ENCODE measurements around the gene PSME3IP1.
"Not testable (repeated sequence)": the region's sequence is repeated elsewhere in the genome, so short reads cannot be mapped to it uniquely, and the experiment has no call there.

Gene PSME3IP1, protein sequence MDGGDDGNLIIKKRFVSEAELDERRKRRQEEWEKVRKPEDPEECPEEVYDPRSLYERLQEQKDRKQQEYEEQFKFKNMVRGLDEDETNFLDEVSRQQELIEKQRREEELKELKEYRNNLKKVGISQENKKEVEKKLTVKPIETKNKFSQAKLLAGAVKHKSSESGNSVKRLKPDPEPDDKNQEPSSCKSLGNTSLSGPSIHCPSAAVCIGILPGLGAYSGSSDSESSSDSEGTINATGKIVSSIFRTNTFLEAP

DNA sequence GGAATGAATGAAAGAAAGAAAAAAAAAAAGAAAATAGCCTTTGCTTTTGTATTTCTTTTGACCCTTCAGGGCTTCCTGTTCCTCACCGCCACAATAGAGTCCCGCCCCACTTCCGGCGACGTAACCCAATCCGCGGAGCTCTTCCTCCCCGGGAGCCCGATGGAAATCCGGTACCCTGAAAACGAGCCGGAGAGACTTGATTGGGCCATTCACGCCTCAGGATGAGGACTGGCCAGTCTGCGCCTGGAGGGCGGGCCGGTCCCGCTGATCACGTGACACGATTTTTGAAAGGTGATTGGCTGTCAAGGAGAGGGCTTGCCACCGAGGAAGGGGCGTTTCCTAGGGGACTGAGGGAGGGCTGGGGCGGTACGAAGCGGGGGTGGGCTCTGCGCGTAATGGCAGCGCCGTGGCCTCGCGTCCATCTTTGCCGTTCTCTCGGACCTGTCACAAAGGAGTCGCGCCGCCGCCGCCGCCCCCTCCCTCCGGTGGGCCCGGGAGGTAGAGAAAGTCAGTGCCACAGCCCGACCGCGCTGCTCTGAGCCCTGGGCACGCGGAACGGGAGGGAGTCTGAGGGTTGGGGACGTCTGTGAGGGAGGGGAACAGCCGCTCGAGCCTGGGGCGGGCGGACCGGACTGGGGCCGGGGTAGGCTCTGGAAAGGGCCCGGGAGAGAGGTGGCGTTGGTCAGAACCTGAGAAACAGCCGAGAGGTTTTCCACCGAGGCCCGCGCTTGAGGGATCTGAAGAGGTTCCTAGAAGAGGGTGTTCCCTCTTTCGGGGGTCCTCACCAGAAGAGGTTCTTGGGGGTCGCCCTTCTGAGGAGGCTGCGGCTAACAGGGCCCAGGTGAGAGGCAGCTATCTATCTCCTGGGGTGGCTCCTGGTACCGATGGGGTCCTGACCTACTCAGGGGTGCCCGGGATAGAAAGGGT, at the start of gene PSME3IP1, which contains the start of gene RSPRY1:
Gene PSME3IP1 (minus strand): TSS at position 95 of the 927 bp plus-strand sequence. CDS start 12,185 bp downstream, outside the sequence.
Gene RSPRY1 (plus strand): TSS at position 385 of the 927 bp plus-strand sequence. CDS start 18,330 bp downstream, outside the sequence.
- peak; percentile 98 for DNase-seq (ENCODE audit: low read depth)

GRCh38 chr16:57235128-57236021, 49.5 kb upstream of the PSME3IP1 start:
- DNase-seq (ENCODE audit: low read depth): no peak

- DNase-seq (ENCODE audit: low read depth): no peak
Measured at GRCh38 chr16:57234707-57235092, 48.9 kb upstream of the PSME3IP1 start.

DNA sequence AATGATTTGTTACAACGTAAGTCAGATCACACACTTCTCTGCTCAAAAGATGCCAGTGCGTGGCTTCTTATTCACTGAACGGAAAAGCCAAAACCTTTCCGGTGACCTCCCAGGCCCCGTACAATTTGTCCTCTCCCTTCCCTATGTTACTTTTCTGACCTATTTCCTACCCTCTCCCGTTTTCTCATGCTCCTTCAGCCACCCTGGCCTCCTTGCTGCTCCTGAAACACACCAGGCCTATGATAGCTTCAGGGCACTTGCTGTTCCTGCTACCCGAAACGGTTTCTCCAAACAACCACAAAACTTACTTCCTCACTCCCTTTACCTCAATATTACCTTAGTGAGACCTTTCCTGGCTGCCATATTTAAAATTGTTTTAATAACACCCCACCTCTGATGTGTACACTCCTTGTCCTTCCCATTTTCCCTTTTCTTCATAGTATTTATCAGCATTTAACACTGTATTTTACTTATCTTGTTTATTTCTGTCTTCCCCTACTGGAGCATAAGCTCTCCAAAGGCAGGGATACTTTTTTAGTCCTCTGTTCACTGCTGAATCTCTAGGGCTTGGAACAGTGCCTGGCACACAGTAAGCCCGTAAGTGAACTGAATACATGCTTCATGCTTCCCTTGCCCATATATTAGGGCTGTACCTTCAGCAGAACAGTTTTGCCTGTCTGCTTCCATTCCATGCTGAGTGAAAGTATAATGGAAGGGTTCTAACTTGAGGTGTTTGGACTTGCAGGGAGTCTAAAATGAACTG, 48.3 kb upstream of the PSME3IP1 start:
- DNase-seq (ENCODE audit: low read depth): no peak

DNA sequence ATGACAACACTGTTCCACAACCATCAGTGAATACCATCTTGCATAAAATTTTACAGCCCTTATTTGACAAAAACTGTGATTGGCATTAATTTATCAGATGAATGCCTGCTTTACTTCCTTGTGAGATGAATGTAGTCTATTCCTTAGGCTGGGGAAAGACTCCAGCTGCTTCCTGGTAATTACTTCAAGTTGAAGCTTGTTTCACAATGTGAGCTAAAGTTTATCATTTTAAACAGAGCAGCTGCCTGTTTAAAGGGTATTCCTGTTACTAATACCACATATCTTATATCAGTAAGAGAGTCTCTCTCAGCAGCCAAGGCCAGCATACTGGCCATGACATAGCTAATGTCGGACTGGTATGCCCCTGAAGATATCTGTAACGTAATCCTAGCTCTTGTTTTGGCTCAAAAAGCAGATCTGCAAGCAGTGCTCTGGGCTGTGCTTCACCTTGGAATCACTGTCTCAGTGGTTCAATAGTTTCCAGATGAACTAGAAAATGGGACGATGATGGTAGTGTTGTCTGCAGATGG, 46.0 kb upstream of the PSME3IP1 start:
- no peak for DNase-seq (ENCODE audit: low read depth)

GRCh38 chr16:57229079-57229478, 43.2 kb upstream of the PSME3IP1 start:
- DNase-seq (ENCODE audit: low read depth): no peak

DNA sequence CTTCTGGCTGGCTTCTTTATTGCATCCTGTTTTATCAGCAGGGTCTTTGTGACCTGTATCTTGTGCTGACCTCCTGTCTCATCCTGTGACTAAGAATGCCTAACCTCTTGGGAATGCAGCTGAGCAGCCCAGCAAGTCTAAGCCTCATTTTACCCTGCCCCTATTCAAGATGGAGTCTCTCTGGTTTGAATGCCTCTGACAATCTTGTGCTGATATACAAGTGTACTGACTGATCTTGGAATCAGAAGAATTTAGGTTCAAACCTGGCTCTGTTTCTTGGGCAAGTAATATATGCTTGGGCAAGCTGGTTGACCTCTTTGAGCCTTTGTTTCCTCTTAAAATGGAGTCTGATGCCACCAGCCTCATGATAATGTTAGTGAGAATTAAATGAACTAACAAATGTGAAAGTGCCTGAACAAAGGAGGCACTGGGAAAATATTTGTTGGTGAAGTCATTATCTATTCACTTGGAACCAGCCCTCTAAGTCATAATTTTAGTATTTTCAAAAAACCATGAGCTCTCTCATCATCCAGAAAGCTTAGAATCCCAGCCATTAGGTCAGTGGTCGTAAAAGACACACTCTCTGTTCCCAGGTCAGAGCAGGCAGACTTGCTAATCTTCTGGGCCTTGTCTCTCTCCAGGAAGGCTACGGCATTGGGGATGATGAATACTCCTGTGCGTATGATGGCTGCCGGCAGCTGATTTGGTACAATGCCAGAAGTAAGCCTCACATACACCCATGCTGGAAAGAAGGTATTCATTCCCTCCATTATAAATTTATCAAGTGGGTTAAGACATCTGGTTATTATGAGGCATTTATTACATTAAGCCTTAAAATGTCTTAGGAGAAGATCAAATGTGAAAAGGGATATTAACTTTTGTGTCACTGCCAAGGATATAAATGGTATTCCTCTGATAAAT, 41.1 kb upstream of the PSME3IP1 start:
- DNase-seq (ENCODE audit: low read depth): no peak

DNA sequence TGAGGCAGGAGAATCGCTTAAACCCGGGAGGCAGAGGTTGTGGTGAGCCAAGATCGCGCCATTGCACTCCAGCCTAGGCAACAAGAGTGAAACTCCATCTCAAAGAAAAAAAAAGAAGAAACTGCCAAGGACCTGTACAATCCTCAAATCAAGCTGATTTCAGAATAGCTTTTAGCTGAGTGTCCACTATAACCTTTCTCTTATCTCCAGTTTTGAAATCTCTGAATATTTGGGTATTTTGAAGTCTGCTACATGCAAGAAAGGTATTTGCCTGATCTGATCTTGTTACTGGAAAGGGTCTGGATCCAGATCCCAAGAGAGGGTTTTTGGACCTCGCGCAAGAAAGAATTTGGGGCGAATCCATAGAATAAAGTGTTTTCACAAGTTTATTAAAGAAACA, 40.1 kb upstream of the PSME3IP1 start:
- no peak for DNase-seq (ENCODE audit: low read depth)

DNA sequence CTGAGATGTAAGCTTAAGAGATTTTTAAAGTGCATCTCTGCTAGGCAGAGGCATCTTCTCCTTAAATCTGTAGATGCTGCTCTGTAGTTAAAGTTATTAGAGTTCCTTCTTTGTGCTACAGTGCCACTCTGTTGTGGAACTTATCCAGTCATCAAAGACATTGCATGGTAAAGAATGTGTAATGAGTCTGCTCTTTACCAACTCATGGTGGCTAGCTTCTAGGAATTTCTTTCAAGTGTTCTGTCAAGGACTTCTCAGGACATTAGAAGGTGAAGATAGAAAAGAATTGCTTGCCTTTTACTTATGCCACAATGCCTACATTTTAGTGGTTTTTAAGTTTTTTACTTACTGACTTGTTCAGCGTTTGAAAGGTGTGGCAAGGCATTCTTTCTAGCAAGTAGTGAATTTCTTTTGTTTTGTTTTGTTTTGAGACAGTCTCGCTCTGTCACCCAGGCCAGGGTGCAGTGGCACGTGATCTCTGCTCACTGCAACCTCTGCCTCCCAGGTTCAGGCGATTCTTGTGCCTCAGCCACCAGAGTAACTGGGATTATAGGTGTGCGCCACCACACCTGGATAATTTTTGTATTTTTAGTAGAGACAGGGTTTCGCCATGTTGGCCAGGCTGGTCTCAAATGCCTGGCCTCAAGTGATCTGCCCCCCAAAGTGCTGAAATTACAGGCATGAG, 39.0 kb upstream of the PSME3IP1 start:
- no peak for DNase-seq (ENCODE audit: low read depth)

- no peak for DNase-seq (ENCODE audit: low read depth)
Measured at GRCh38 chr16:57223057-57223456, 37.2 kb upstream of the PSME3IP1 start.

DNA sequence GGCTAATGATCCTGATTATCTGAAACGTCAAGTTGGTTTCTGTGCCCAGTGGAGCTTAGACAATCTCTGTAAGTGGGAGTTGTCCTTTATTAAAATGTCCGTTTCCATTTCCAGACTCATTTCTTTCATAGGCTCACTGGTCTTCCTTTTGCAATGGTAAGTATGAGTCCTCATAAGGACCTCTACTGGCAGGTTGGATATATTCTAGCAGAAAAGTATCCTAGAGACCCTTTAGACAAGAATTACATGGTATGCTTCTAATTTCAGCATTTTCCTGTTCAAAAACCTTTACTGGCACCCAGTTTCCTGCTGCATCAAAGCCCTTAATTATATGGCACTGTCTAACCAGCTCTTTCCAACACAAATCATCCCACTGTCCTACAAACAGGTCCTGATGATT, 31.1 kb upstream of the PSME3IP1 start:
- DNase-seq (ENCODE audit: low read depth): no peak

GRCh38 chr16:57213462-57213861, 27.6 kb upstream of the PSME3IP1 start:
- no peak for DNase-seq (ENCODE audit: low read depth)

GRCh38 chr16:57209780-57210179, 23.9 kb upstream of the PSME3IP1 start:
- no peak for DNase-seq (ENCODE audit: low read depth)

DNA sequence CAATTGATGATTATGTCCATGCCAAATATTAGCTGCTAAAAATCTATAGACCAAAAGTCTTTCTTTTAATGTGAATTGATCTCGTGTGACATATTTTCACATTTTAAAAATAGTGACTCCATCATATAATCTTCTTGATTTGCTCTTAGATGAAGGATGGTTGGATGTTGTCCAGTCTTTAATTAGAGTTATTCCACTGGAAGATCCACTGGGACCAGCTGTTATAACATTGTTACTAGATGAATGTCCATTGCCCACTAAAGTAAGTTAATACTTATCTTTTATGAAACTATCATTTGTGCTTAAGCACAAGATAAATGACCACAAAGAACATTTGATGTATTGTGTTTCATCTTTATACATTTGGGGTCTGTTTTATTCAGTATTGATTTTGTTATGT, 23.1 kb upstream of the PSME3IP1 start:
- no peak for DNase-seq (ENCODE audit: low read depth)

DNA sequence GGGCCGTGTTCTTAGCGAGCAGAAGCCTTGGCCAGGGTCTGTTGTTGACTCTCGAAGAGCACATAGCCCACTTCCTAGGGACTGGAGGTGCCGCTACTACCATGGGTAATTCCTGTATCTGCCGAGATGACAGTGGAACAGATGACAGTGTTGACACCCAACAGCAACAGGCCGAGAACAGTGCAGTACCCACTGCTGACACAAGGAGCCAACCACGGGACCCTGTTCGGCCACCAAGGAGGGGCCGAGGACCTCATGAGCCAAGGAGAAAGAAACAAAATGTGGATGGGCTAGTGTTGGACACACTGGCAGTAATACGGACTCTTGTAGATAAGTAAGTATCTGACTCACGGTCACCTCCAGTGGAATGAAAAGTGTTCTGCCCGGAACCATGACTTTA, 18.8 kb upstream of the PSME3IP1 start:
- no peak for DNase-seq (ENCODE audit: low read depth)

DNA sequence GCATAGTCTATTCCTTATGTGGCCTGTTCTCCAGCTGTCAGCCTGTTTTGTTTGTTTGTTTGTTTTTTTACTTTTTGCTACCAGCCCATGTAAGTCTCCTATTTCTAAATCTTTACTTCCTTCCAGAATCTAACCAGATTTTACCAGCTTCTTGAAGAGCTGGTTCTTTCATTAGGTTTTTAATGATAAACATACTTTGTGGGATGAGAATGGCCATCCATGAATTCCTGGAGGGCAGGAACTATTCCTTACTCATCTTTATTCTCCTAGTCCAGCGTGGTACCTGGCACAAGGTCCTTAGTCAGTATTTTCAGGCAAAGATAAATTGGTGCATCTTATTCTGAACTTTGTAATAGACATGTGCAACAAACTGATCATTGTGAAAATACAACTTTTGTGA, 17.6 kb upstream of the PSME3IP1 start:
- no peak for DNase-seq (ENCODE audit: low read depth)

- DNase-seq (ENCODE audit: low read depth): no peak
Measured at GRCh38 chr16:57202095-57202886, 16.5 kb upstream of the PSME3IP1 start.

DNA sequence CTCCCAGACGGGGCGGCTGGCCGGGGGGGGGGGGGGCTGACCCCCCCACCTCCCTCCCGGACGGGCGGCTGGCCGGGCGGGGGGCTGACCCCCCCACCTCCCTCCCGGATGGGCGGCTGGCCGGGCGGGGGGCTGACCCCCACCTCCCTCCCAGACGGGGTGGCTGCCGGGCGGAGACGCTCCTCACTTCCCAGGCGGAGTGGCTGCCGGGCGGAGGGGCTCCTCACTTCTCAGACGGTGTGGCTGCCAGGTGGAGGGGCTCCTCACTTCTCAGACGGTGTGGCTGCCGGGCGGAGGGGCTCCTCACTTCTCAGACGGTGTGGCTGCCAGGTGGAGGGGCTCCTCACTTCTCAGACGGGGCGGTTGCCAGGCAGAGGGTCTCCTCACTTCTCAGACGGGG, 15.1 kb upstream of the PSME3IP1 start:
- not testable (repeated sequence) for DNase-seq (ENCODE audit: low read depth)

DNA sequence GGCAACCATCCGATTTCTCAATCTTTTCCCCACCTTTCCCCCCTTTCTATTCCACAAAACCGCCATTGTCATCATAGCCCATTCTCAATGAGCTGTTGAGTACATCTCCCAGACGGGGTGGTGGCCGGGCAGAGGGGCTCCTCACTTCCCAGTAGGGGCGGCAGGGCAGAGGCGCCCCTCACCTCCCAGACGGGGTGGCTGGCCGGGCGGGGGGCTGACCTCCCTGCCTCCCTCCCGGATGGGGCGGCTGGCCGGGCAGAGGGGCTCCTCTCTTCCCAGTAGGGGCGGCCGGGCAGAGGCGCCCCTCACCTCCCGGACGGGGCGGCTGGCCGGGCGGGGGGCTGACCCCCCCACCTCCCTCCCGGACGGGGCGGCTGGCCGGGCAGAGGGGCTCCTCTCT, 14.5 kb upstream of the PSME3IP1 start:
- DNase-seq (ENCODE audit: low read depth): not testable (repeated sequence)
